Smooth muscle cell (in vitro differentiated cells): ENCODE results near the gene PRPF6. TPM values are rescaled to one million over a fixed set of nuclear protein-coding genes. Genes with fewer than 3 reads are reported as not detected.

Source experiments
- DNase-seq: peaks from one replicate; lab custom pipeline; 2025; ENCODE audit not compliant: unreplicated experiment; lab: John Stamatoyannopoulos, UW
- H2AFZ ChIP-seq: fragments of 200-600 bp; sonication (generic); 2 replicates; pipeline ENCODE4 v1.6.0; 2016; ENCODE audit warnings: antibody characterized with exemption, low read depth, mild to moderate bottlenecking
- H3F3A ChIP-seq: fragments of 200-600 bp; sonication (generic); 2 replicates; pipeline ENCODE4 v1.6.0; 2017; ENCODE audit warnings: antibody characterized with exemption, low read depth
- H3K27ac ChIP-seq: fragments of 200-600 bp; sonication (generic); 2 replicates; pipeline ENCODE4 v1.5.1; 2016; ENCODE audit warnings: low read depth, mild to moderate bottlenecking
- H3K27me3 ChIP-seq: fragments of 200-600 bp; sonication (generic); 2 replicates; pipeline ENCODE4 v1.6.1; 2016; ENCODE audit warnings: low read depth, mild to moderate bottlenecking
- H3K36me3 ChIP-seq: fragments of 200-600 bp; sonication (generic); 2 replicates; pipeline ENCODE4 v1.5.1; 2016; ENCODE audit warnings: low read depth
- H3K4me1 ChIP-seq: fragments of 200-600 bp; sonication (generic); 2 replicates; pipeline ENCODE4 v1.5.1; 2016; ENCODE audit warnings: low read depth
- H3K4me2 ChIP-seq: fragments of 200-600 bp; sonication (generic); 2 replicates; pipeline ENCODE4 v1.6.0; 2016; ENCODE audit warnings: mild to moderate bottlenecking
- H3K4me3 ChIP-seq: fragments of 200-600 bp; sonication (generic); 2 replicates; pipeline ENCODE4 v1.5.1; 2016; ENCODE audit warnings: mild to moderate bottlenecking
- H3K79me2 ChIP-seq: fragments of 200-600 bp; sonication (generic); 2 replicates; pipeline ENCODE4 v1.6.0; 2016; ENCODE audit warnings: low read depth, mild to moderate bottlenecking
- H3K9ac ChIP-seq: fragments of 200-600 bp; sonication (generic); 2 replicates; pipeline ENCODE4 v1.6.0; 2016; ENCODE audit warnings: low read depth
- H3K9me3 ChIP-seq: fragments of 200-600 bp; sonication (generic); replicated peaks from 2 replicates; pipeline ENCODE4 v1.5.1; 2016; ENCODE audit warnings: low read depth
- H4K20me1 ChIP-seq: fragments of 200-600 bp; sonication (generic); 2 replicates; pipeline ENCODE4 v1.6.0; 2016; ENCODE audit warnings: low read depth
- WGBS: methylation state at CpG from one replicate; pipeline ENCODE4 v1.1.7; 2016; ENCODE audit warnings: low lambda C conversion rate; 5-methylcytosine and 5-hydroxymethylcytosine counted together
- polyA plus RNA-seq: library from polyadenylated mRNA; unstranded; fragments of >200 nt; fragmentation: Nextera tagmentation; extraction: Ambion mirVana; gene quantifications from 2 replicates; pipeline ENCODE4 v1.2.1, GENCODE V29; 2016
- total RNA-seq: library from RNA; depleted of rRNA; stranded (reverse); fragments of >200 nt; gene quantifications from 2 replicates; pipeline ENCODE4 v1.2.3, GENCODE V29; 2014
- TF ChIP-seq, protein P1 (sequence below): fragments of 200-600 bp; sonication (generic); IDR thresholded peaks from 2 replicates; pipeline ENCODE4 v1.5.1; 2017; ENCODE audit warnings: borderline replicate concordance, mild to moderate bottlenecking, antibody characterized with exemption; ENCODE audit not compliant: insufficient read depth, poor library complexity, severe bottlenecking

Gene PRPF6
- total and polyA plus RNA-seq, 2 experiments from 2014 or later: 33.3 to 51.2 TPM

DNA sequence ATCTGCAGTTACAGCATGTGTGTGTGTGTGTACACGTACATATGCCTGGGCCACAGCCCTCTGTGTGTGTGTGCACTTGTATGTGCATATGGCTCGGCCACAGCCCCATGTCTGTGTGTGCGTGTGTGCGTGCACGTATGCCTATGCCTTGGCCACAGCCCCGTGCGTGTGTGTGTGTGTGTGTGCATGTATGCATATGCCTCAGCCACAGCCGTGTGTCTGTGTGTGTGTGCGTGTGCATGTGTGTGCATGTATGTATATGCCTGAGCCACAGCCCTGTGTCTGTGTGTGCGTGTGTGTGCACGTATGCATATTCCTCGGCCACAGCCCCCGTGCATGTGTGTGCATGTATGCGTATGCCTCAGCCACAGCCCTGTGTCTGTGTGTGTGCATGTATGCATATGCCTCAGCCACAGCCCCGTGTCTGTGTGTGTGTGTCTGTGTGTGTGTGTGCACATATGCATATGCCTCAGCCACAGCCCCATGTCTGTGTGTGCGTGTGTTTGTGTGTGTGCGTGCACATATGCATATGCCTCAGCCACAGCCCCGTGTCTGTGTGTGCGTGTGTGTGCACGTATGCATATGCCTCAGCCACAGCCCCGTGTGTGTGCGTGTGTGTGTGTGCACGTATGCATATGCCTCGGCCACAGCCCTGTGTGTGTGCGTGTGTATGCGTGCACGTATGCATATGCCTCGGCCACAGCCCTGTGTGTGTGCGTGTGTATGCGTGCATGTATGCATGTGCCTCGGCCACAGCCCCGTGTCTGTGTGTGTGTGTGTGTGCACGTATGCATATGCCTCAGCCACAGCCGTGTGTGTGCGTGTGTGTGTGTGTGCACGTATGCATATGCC lies 40.4 kb downstream of the PRPF6 start:
- Histone ChIP-seq H3K9me3 (no peaks in the 10 kb centered on the region), H3F3A (no peaks in the 10 kb centered on the region), H3K27me3 (no peaks in the 10 kb centered on the region), H3K4me1 (no peaks in the 10 kb centered on the region), H3K27ac (no peak overlapping the region), H3K9ac (no peak overlapping the region), H3K4me2 (no peak overlapping the region), H2AFZ (no peak overlapping the region), H4K20me1 (peaks cover 7% of the 10 kb centered on the region), H3K79me2 (no peaks in the 10 kb centered on the region), H3K4me3 (no peak overlapping the region), H3K36me3 (peaks cover 8% of the 10 kb centered on the region)
- TF ChIP-seq, protein P1, sequence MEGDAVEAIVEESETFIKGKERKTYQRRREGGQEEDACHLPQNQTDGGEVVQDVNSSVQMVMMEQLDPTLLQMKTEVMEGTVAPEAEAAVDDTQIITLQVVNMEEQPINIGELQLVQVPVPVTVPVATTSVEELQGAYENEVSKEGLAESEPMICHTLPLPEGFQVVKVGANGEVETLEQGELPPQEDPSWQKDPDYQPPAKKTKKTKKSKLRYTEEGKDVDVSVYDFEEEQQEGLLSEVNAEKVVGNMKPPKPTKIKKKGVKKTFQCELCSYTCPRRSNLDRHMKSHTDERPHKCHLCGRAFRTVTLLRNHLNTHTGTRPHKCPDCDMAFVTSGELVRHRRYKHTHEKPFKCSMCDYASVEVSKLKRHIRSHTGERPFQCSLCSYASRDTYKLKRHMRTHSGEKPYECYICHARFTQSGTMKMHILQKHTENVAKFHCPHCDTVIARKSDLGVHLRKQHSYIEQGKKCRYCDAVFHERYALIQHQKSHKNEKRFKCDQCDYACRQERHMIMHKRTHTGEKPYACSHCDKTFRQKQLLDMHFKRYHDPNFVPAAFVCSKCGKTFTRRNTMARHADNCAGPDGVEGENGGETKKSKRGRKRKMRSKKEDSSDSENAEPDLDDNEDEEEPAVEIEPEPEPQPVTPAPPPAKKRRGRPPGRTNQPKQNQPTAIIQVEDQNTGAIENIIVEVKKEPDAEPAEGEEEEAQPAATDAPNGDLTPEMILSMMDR: no peak
- no peak for DNase-seq
- 96% methylated on average over 36 of the region's 36 CpGs for WGBS

DNA sequence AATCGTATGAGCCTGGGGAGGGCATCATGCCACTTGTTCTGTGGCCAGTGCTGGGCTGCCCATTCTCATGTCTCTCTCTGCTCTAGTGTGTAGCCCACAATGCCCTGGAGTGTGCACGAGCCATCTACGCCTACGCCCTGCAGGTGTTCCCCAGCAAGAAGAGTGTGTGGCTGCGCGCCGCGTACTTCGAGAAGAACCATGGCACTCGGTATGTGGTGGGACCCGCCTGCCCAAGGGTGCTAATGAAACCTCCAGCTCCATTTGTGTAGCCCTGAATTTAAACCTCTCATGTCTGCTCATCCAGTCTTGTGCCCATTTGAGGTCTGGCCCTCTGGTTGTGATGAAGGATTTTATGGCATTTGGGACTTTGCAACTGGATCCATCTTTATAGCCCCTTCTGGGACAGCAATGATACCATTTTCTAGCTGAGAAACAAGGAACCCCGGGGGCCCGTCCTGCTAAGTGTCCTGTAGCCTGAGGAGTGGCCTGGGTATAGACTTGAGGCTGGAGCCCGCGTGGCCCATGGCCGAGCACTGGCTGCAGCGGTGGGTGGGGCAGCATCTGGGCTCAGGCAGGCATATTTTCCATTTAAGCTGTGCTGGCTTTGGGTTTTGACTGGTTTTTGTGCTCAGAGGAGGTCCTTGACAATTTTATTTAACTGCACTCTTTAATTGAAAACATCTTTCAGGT lies 41.9 kb downstream of the PRPF6 start:
- no peak overlapping the region for H3K27ac ChIP-seq
- H3K4me2 ChIP-seq: no peak overlapping the region

DNA sequence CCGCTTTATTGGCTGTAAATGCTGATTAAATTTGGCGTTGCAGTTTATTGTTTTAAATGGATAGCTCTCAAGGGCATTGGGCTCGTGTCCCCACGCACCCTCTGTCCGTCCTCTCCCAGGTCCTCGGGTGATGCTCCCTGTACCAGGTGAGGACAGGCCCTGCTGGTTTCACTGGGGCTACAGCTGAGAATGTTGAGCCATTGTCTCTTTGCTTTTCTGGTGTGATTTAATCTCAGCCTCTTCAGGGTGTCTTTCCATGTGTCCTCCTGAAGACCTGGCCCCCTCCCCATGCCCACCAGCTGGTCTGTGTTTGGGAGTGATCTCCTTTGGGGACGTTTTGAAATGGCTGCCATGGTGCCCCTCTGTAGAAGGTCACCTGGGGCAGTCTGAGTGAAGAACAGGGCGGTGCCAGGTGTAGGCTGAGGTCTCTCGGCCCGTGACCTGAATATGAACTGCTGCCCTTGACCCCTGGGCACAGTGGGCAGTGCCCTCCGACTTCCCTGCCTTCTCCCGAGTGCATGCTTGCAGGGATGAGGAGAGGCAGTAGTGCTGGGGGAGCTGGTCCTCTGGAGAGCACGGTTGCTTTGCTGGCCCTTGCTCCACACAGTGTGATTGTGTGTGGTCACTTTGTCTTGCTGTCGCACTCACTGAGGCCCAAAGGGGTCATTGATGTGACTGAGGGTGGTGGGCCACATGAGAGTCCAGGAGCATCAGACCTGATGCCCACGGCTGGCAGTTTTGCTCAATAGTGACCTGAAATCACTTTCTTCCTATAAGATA lies 42.6 kb downstream of the PRPF6 start:
- Histone ChIP-seq H3K79me2 (no peaks in the 10 kb centered on the region), H3F3A (no peaks in the 10 kb centered on the region), H3K4me1 (no peaks in the 10 kb centered on the region), H4K20me1 (peaks cover 7% of the 10 kb centered on the region), H3K4me2 (no peak overlapping the region), H2AFZ (no peak overlapping the region), H3K27me3 (no peaks in the 10 kb centered on the region), H3K9ac (no peak overlapping the region), H3K9me3 (no peaks in the 10 kb centered on the region), H3K27ac (no peak overlapping the region), H3K36me3 (peaks cover 4% of the 10 kb centered on the region), H3K4me3 (no peak overlapping the region)
- 97% methylated on average over 13 of the region's 15 CpGs for WGBS
- TF ChIP-seq, protein P1: no peak
- DNase-seq: no peak

More for the DNA sequence above, 41.9 kb downstream of the PRPF6 start:
- 98% methylated on average over 17 of the region's 17 CpGs for WGBS
- H4K20me1 ChIP-seq: peaks cover 7% of the 10 kb centered on the region
- no peak overlapping the region for H3K4me3 ChIP-seq
- no peak for DNase-seq
- H3F3A ChIP-seq: no peaks in the 10 kb centered on the region
- TF ChIP-seq, protein P1: no peak
- no peaks in the 10 kb centered on the region for H3K79me2 ChIP-seq
- H3K9ac ChIP-seq: no peak overlapping the region
- H3K27me3 ChIP-seq: no peaks in the 10 kb centered on the region
- H3K9me3 ChIP-seq: no peaks in the 10 kb centered on the region
- H3K36me3 ChIP-seq: peaks cover 4% of the 10 kb centered on the region
- H3K4me1 ChIP-seq: no peaks in the 10 kb centered on the region
- no peak overlapping the region for H2AFZ ChIP-seq
